SKM-1 treated with dmso at 0.1 percent for 144 hours (cell line): ENCODE data around the gene ZZZ3.
"Not testable (repeated sequence)": the region's sequence is repeated elsewhere in the genome, so short reads cannot be mapped to it uniquely, and the experiment has no call there.

Experiments
- DNase-seq: peaks from one replicate; lab custom pipeline; 2025; ENCODE audit not compliant: unreplicated experiment; lab: John Stamatoyannopoulos, UW

ZZZ3 gene

GRCh38 chr1:77671836-77672235 is 10.6 kb downstream of the ZZZ3 start:
- no peak for DNase-seq

- DNase-seq = no peak
Measured at GRCh38 chr1:77670330-77670729, 12.1 kb downstream of the ZZZ3 start.

- DNase-seq = no peak
Measured at GRCh38 chr1:77668924-77669449, 13.5 kb downstream of the ZZZ3 start.

- DNase-seq = no peak
Measured at GRCh38 chr1:77664939-77665516, 17.4 kb downstream of the ZZZ3 start.

- no peak for DNase-seq
Measured at GRCh38 chr1:77661696-77662095, 20.8 kb downstream of the ZZZ3 start.

- no peak for DNase-seq
Measured at GRCh38 chr1:77659879-77660593, 22.4 kb downstream of the ZZZ3 start.

GRCh38 chr1:77658271-77658670 is 24.2 kb downstream of the ZZZ3 start:
- DNase-seq = no peak

- DNase-seq = no peak
Measured at GRCh38 chr1:77655431-77655974, 27.0 kb downstream of the ZZZ3 start.

- DNase-seq = no peak
Measured at GRCh38 chr1:77652970-77653516, 29.4 kb downstream of the ZZZ3 start.

GRCh38 chr1:77652268-77652667 is 30.2 kb downstream of the ZZZ3 start:
- DNase-seq = no peak

- no peak for DNase-seq
Measured at GRCh38 chr1:77649127-77649526, 33.3 kb downstream of the ZZZ3 start.

- DNase-seq = not testable (repeated sequence)
Measured at GRCh38 chr1:77646224-77646623, 36.2 kb downstream of the ZZZ3 start.

GRCh38 chr1:77643456-77643855 is 39.0 kb downstream of the ZZZ3 start:
- DNase-seq = no peak

- DNase-seq = no peak
Measured at GRCh38 chr1:77642941-77643340, 39.5 kb downstream of the ZZZ3 start.

GRCh38 chr1:77642196-77642595 is 40.3 kb downstream of the ZZZ3 start:
- DNase-seq = no peak

- DNase-seq = no peak
Measured at GRCh38 chr1:77639557-77640069, 42.8 kb downstream of the ZZZ3 start.

GRCh38 chr1:77639056-77639455 is 43.4 kb downstream of the ZZZ3 start:
- no peak for DNase-seq

GRCh38 chr1:77636864-77637263 is 45.6 kb downstream of the ZZZ3 start:
- no peak for DNase-seq
